Loucy (cell line): ENCODE results near the gene P2RY1.

Experiments used
- H2AFZ ChIP-seq: fragments of 200-600 bp; sonication (generic); 2 replicates; pipeline ENCODE4 v1.6.0; 2016; ENCODE audit warnings: antibody characterized with exemption, mild to moderate bottlenecking, low read length, moderate library complexity
- H3F3A ChIP-seq: fragments of 200-600 bp; 2 replicates; pipeline ENCODE4 v1.6.0; 2016; ENCODE audit warnings: antibody characterized with exemption, low read depth, mild to moderate bottlenecking
- H3K27me3 ChIP-seq: fragments of 200-600 bp; sonication (generic); 2 replicates; pipeline ENCODE4 v1.6.1; 2014; ENCODE audit warnings: low read length, mild to moderate bottlenecking; ENCODE audit not compliant: insufficient read depth, poor library complexity, severe bottlenecking
- H3K36me3 ChIP-seq: fragments of 200-600 bp; sonication (generic); 2 replicates; pipeline ENCODE4 v1.6.1; 2016; ENCODE audit warnings: low read length; ENCODE audit not compliant: insufficient read depth
- H3K4me1 ChIP-seq: fragments of 200-600 bp; sonication (generic); 2 replicates; pipeline ENCODE4 v1.5.1; 2014; ENCODE audit warnings: low read length, mild to moderate bottlenecking; ENCODE audit not compliant: insufficient read depth, poor library complexity, severe bottlenecking
- H3K4me2 ChIP-seq: fragments of 200-600 bp; sonication (generic); 2 replicates; pipeline ENCODE4 v1.6.0; 2014; ENCODE audit warnings: antibody characterized with exemption, low read length, low read depth, mild to moderate bottlenecking; ENCODE audit not compliant: poor library complexity, severe bottlenecking
- H3K4me3 ChIP-seq: fragments of 200-600 bp; sonication (generic); 2 replicates; pipeline ENCODE4 v1.5.1; 2014; ENCODE audit warnings: low read length, mild to moderate bottlenecking, mixed read lengths; ENCODE audit not compliant: poor library complexity, severe bottlenecking
- H3K79me2 ChIP-seq: fragments of 200-600 bp; sonication (generic); 2 replicates; pipeline ENCODE4 v1.6.1; 2014; ENCODE audit warnings: low read length; ENCODE audit not compliant: insufficient read depth
- H3K9ac ChIP-seq: fragments of 200-600 bp; sonication (generic); 2 replicates; pipeline ENCODE4 v1.6.0; 2014; ENCODE audit warnings: mild to moderate bottlenecking, low read depth, low read length, moderate library complexity; ENCODE audit not compliant: poor library complexity, severe bottlenecking
- H3K9me2 ChIP-seq: fragments of 200-600 bp; sonication (generic); replicated peaks from 2 replicates; pipeline ENCODE4 v1.6.1; 2016; ENCODE audit warnings: low read depth, low read length, mixed read lengths
- H3K9me3 ChIP-seq: fragments of 200-600 bp; sonication (generic); 2 replicates; pipeline ENCODE4 v1.6.1; 2014; ENCODE audit warnings: mild to moderate bottlenecking, antibody characterized with exemption, low read length, low read depth; ENCODE audit not compliant: insufficient read depth
- H4K20me1 ChIP-seq: fragments of 200-600 bp; sonication (generic); 2 replicates; pipeline ENCODE4 v1.6.0; 2014; ENCODE audit warnings: antibody characterized with exemption, low read length, mild to moderate bottlenecking; ENCODE audit not compliant: insufficient read depth, poor library complexity, severe bottlenecking
- EZH2phosphoT487 ChIP-seq: fragments of 200-600 bp; IDR thresholded peaks from 2 replicates; pipeline ENCODE4 v1.6.1; 2018; ENCODE audit warnings: antibody characterized with exemption, mild to moderate bottlenecking, moderate library complexity, borderline replicate concordance
- TF ChIP-seq, protein P1 (sequence below): fragments of 200-600 bp; sonication (generic); conservative IDR thresholded peaks from 2 replicates; pipeline ENCODE4 v1.5.1; 2014; ENCODE audit warnings: mild to moderate bottlenecking, antibody characterized with exemption, low read length

Gene P2RY1

GRCh38 chr3:152817400-152817799 is 17.5 kb upstream of the P2RY1 start:
- Histone ChIP-seq H3F3A (no peaks in the 10 kb centered on the region), H3K9me3 (no peaks in the 10 kb centered on the region; the same call in 1 of the 2 replicates), H4K20me1 (no peaks in the 10 kb centered on the region), H3K27me3 (no peaks in the 10 kb centered on the region), H3K4me1 (peaks cover 9% of the 10 kb centered on the region), H3K36me3 (no peaks in the 10 kb centered on the region), H3K9ac (no peak overlapping the region), H3K4me3 (no peak overlapping the region), H2AFZ (peak overlapping the region; percentile 34), H3K79me2 (no peaks in the 10 kb centered on the region), H3K9me2 (no peaks in the 10 kb centered on the region), H3K4me2 (no peak overlapping the region)
- no peak for TF ChIP-seq EZH2phosphoT487
- TF ChIP-seq, protein P1, sequence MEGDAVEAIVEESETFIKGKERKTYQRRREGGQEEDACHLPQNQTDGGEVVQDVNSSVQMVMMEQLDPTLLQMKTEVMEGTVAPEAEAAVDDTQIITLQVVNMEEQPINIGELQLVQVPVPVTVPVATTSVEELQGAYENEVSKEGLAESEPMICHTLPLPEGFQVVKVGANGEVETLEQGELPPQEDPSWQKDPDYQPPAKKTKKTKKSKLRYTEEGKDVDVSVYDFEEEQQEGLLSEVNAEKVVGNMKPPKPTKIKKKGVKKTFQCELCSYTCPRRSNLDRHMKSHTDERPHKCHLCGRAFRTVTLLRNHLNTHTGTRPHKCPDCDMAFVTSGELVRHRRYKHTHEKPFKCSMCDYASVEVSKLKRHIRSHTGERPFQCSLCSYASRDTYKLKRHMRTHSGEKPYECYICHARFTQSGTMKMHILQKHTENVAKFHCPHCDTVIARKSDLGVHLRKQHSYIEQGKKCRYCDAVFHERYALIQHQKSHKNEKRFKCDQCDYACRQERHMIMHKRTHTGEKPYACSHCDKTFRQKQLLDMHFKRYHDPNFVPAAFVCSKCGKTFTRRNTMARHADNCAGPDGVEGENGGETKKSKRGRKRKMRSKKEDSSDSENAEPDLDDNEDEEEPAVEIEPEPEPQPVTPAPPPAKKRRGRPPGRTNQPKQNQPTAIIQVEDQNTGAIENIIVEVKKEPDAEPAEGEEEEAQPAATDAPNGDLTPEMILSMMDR = no peak

- H3K4me1 ChIP-seq = peaks cover 9% of the 10 kb centered on the region
- no peak overlapping the region for H3K4me2 ChIP-seq
- H3F3A ChIP-seq = no peaks in the 10 kb centered on the region
- no peaks in the 10 kb centered on the region for H3K9me2 ChIP-seq
- no peaks in the 10 kb centered on the region for H4K20me1 ChIP-seq
- TF ChIP-seq EZH2phosphoT487 = no peak
- TF ChIP-seq, protein P1 = no peak
- H3K9ac ChIP-seq = no peak overlapping the region
- no peaks in the 10 kb centered on the region for H3K36me3 ChIP-seq
- H3K9me3 ChIP-seq = no peaks in the 10 kb centered on the region; the same call in 1 of the 2 replicates
- no peaks in the 10 kb centered on the region for H3K27me3 ChIP-seq
- no peak overlapping the region for H3K4me3 ChIP-seq
- H3K79me2 ChIP-seq = no peaks in the 10 kb centered on the region
- H2AFZ ChIP-seq = no peak overlapping the region; the same call in 1 of the 2 replicates
Measured at GRCh38 chr3:152818027-152818426, 16.9 kb upstream of the P2RY1 start.

DNA sequence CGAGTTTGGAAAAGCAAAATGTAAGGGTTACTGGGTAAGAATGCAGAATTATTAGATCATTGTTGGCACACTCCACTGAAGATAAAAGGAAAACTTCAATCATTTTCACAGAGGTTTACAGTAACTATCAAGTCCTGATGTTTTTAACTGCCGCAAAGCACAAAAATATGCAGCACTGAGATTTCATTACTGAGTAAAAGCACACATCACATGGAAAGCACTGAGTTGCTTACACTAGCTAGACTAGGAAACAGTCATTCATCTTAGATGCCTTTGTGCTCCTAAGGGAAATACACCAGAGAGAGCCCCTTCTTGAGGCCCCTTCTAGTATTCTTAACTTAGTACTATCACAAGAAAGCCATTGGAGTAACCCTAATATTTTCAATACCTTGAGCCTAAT is 11.8 kb upstream of the P2RY1 start:
- H3K4me3 ChIP-seq = no peak overlapping the region
- H3K9me2 ChIP-seq = no peaks in the 10 kb centered on the region
- H3F3A ChIP-seq = no peaks in the 10 kb centered on the region
- H3K4me1 ChIP-seq = peaks cover 13% of the 10 kb centered on the region
- H3K9ac ChIP-seq = no peak overlapping the region
- no peaks in the 10 kb centered on the region for H3K27me3 ChIP-seq
- H3K79me2 ChIP-seq = no peaks in the 10 kb centered on the region
- H4K20me1 ChIP-seq = no peaks in the 10 kb centered on the region
- no peaks in the 10 kb centered on the region for H3K36me3 ChIP-seq
- no peaks in the 10 kb centered on the region for H3K9me3 ChIP-seq
- TF ChIP-seq, protein P1 = no peak
- TF ChIP-seq EZH2phosphoT487 = no peak
- H3K4me2 ChIP-seq = no peak overlapping the region
- 0 out of 2 replicates have a peak overlapping the region, but pooled peaks have one; percentile 7 for H2AFZ ChIP-seq
